Activated CD8-positive, alpha-beta memory T cell treated with anti-CD3 and anti-CD28 coated beads for 1 hour (primary cell): Measurements from ENCODE around the gene AGAP1.

ENCODE experiments used
- DNase-seq, 2 donors: peaks; one replicate each; pipeline ENCODE4 v3.0.0-alpha.2; 2020; ENCODE audit warnings: low read depth in 1 of 2; ENCODE audit errors: extremely low read depth in 1 of 2

Gene AGAP1

DNA sequence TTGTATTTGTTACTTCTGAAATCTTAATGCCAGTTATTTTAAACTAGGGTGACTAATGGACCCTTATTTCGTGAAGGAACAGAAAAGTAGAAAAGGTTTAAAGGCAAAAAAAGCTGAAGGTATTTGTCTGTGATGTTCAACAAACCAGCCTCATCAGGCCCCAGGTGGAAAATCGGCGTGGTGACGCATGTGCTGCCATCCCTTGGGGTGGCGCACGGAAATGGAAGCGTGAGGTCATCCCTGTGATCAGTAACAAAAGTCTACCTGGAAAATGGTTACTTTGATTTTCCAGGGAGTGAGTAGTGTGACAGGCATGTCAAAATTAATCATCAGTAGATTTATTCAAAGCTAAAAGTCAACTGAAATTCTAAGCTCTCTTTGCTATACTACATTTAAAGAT lies 361.2 kb downstream of the AGAP1 start:
- no peak for DNase-seq

- no peak for DNase-seq
These were observed 362.5 kb downstream of the AGAP1 start for GRCh38 chr2:235856151-235856854.

DNA sequence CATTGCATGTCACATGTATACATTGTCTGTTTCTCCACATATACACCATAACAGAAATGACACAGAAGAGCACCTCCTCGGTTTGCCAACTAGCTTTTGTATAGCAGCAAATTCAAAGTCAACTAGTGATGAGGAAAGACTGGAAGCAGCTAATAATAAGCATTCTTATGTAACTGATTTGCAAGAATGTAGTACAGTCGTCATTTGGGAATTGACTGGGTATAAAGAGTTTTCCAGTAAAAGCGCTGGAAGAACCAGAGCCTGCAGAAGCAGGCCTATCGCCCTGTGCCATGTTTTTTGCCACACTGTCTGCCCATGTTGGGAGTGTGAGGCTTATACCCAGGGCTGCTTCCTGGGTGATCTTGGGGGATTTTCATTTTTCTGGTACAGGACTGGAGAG lies 363.8 kb downstream of the AGAP1 start:
- no peak for DNase-seq

GRCh38 chr2:235858881-235859280 lies 365.0 kb downstream of the AGAP1 start:
- no peak for DNase-seq

- no peak for DNase-seq
These were observed 365.8 kb downstream of the AGAP1 start for GRCh38 chr2:235859651-235860050.

DNA sequence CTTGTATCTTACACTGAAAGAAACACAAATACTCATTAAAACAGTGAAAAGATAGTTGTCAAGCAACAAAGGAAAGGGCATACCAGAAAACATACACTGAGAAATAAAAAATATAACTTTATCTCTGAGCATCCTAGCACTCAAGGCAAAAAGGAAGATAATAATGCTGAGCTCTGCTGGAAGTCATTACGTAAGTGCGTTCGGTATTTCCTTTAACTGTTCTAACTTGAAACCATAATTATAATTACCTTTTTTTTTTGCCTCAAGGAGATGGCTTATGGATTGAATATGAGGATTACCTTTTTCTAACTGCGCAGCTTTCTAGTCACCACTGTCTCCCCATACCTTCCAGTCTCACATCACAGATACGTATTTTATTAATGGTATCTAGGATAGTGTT lies 366.3 kb downstream of the AGAP1 start:
- DNase-seq, result no peak

GRCh38 chr2:235860871-235861270 lies 367.0 kb downstream of the AGAP1 start:
- no peak for DNase-seq

GRCh38 chr2:235861383-235861782 lies 367.5 kb downstream of the AGAP1 start:
- no peak for DNase-seq

GRCh38 chr2:235863414-235863813 lies 369.6 kb downstream of the AGAP1 start:
- DNase-seq, result no peak

GRCh38 chr2:235864302-235864701 lies 370.5 kb downstream of the AGAP1 start:
- DNase-seq, result no peak

DNA sequence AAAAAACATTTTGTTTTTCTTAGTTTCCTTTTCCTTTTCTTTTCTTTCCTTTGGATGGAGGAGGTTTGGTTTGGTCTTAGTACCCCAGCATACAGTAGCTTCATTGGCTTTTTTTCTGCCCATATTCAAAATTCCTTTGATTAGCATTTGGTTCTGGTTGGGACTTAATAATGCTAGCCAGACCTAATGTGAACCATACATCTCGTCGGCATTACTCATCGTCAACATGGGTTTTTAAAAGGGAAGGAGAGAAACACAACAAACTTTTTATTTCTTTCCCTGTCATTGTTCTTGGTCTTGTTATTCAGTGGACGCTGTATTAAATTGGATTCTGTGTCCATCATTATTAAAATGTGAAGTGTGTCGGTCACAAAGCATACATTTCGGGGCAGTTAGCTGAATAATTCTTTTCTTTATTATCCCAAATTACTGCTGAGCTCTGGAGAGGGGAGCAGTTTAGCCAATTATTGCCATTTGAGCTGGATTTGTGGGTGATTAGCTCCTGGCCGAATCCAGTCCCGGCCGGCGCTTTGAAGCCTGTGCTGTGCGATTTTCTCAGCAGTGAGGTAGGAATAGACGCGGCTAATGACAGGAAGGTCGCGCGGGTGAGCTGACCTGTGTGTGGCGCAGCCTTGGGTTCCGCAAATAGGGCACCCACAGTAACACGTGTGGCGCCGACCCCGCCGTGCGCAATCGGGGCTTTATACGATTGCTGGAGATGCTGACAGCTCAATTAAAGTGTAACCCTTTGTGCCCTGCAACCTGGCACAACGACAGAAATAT lies 371.1 kb downstream of the AGAP1 start:
- no peak for DNase-seq

GRCh38 chr2:235866373-235866772 lies 372.5 kb downstream of the AGAP1 start:
- DNase-seq, result no peak

GRCh38 chr2:235868224-235868623 lies 374.4 kb downstream of the AGAP1 start:
- no peak for DNase-seq

GRCh38 chr2:235868645-235869044 lies 374.8 kb downstream of the AGAP1 start:
- no peak for DNase-seq

- DNase-seq, result no peak
These were observed 376.7 kb downstream of the AGAP1 start for GRCh38 chr2:235870515-235870914.

GRCh38 chr2:235876099-235876679 lies 382.3 kb downstream of the AGAP1 start:
- DNase-seq, result no peak

GRCh38 chr2:235877275-235877802 lies 383.5 kb downstream of the AGAP1 start:
- DNase-seq, result no peak

- no peak for DNase-seq
These were observed 385.3 kb downstream of the AGAP1 start for GRCh38 chr2:235879116-235879515.

DNA sequence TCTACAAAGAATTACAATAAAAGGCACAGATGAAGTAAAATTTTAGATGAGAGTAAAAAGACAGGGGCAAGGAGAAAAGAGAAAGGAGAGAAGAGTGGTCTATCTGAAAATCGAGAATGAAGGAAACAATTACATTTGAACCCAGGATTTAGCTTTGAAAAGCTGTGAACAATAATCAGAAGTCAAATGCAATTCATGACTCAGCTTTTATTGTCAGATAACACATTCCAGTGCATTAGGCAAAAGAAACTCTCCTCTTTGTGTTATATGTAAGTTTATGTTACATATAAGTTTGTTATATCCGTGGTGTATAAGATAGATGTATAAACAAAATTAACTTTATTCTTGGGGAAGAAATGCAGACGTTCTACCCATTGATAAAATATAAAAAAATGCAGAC lies 389.8 kb downstream of the AGAP1 start:
- no peak for DNase-seq

GRCh38 chr2:235889302-235889630 lies 395.4 kb downstream of the AGAP1 start:
- no peak for DNase-seq

- DNase-seq, result no peak
These were observed 399.4 kb downstream of the AGAP1 start for GRCh38 chr2:235893129-235893698.

DNA sequence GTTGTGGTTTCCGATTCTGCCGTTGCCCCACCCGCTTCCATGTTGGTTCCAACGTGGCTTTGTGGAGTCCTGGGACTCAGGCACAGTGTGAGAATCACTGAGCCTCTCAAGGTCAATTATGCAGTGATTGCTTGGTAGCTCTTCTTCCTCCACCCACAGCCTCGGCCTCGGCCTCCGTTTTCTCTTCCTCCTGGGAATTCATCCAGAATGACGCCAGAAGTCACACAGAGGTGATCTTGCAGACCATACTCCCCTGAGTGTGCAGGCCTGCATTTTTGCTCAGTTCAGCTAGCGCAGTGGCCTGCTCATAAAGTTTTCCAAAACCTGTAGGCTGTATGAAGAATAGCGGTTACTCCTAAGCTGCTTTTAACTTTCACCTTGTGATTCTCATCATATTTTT lies 401.0 kb downstream of the AGAP1 start:
- no peak for DNase-seq
